Bronchial epithelial cell (primary cell): Measurements from ENCODE around the gene DYNLRB1. TPM values are rescaled to one million over a fixed set of nuclear protein-coding genes. Genes with fewer than 3 reads are reported as not detected.
"Not testable (repeated sequence)": the region's sequence is repeated elsewhere in the genome, so short reads cannot be mapped to it uniquely, and the experiment has no call there.

Experiments
- DNase-seq: peaks from one replicate; pipeline ENCODE4 v3.0.0-alpha.2; 2010; ENCODE audit warnings: low read depth
- FAIRE-seq: peaks from 2 replicates; lab custom pipeline; 2011; peaks lifted over from hg19 to GRCh38; lab: Jason Lieb, UNC
- H3K27me3 ChIP-seq: 2 replicates; pipeline ENCODE4 v1.5.1; 2011; ENCODE audit warnings: low read length; ENCODE audit not compliant: control insufficient read depth, insufficient read depth
- H3K36me3 ChIP-seq: 2 replicates; pipeline ENCODE4 v1.5.1; 2011; ENCODE audit warnings: low read length; ENCODE audit not compliant: control insufficient read depth, insufficient read depth
- H3K4me3 ChIP-seq: 2 replicates; pipeline ENCODE4 v1.5.1; 2011; ENCODE audit warnings: mild to moderate bottlenecking, low read depth, low read length, control low read depth
- CTCF ChIP-seq: IDR thresholded peaks from 2 replicates; pipeline ENCODE4 v1.5.1; 2011; ENCODE audit warnings: mild to moderate bottlenecking, moderate library complexity, low read length, control low read depth, inconsistent platforms; ENCODE audit not compliant: insufficient read depth, severe bottlenecking
- total RNA-seq: library from RNA; depleted of rRNA; stranded (reverse); fragments of >200 nt; gene quantifications from 2 replicates; pipeline ENCODE4 v1.2.1, GENCODE V29; 2014

DYNLRB1 gene
- total RNA-seq, 1 donor from 2014 or later, result 12.6 TPM

GRCh38 chr20:34493646-34494045 is 22.6 kb upstream of the DYNLRB1 start:
- Histone ChIP-seq H3K4me3 (no peak overlapping the region), H3K36me3 (peaks cover 11% of the 10 kb centered on the region), H3K27me3 (no peaks in the 10 kb centered on the region)
- no peak for TF ChIP-seq CTCF
- FAIRE-seq, result no peak
- no peak for DNase-seq

- peaks cover 6% of the 10 kb centered on the region for H3K36me3 ChIP-seq
- no peak for FAIRE-seq
- H3K4me3 ChIP-seq, result no peak overlapping the region
- no peaks in the 10 kb centered on the region for H3K27me3 ChIP-seq
- TF ChIP-seq CTCF, result no peak
- DNase-seq, result no peak
Measured at GRCh38 chr20:34495307-34495706, 20.9 kb upstream of the DYNLRB1 start.

- TF ChIP-seq CTCF, result no peak
- H3K36me3 ChIP-seq, result peaks cover 5% of the 10 kb centered on the region
- H3K27me3 ChIP-seq, result no peaks in the 10 kb centered on the region
- no peak overlapping the region for H3K4me3 ChIP-seq
- FAIRE-seq, result no peak
- no peak for DNase-seq
Measured at GRCh38 chr20:34495916-34496315, 20.3 kb upstream of the DYNLRB1 start.

GRCh38 chr20:34497596-34497995 is 18.6 kb upstream of the DYNLRB1 start:
- H3K4me3 ChIP-seq, H3K27me3 ChIP-seq, H3K36me3 ChIP-seq, FAIRE-seq: not testable (repeated sequence)
- peak; percentile 38 for DNase-seq

- H3K27me3 ChIP-seq, result no peaks in the 10 kb centered on the region
- H3K4me3 ChIP-seq, result no peak overlapping the region
- no peak for TF ChIP-seq CTCF
- FAIRE-seq (no peak), DNase-seq (no peak)
- no peaks in the 10 kb centered on the region for H3K36me3 ChIP-seq
Measured at GRCh38 chr20:34500823-34501222, 15.4 kb upstream of the DYNLRB1 start.

- DNase-seq (no peak), FAIRE-seq (no peak)
- peaks cover 10% of the 10 kb centered on the region for H3K36me3 ChIP-seq
- H3K4me3 ChIP-seq, result no peak overlapping the region
- TF ChIP-seq CTCF, result no peak
- no peaks in the 10 kb centered on the region for H3K27me3 ChIP-seq
Measured at GRCh38 chr20:34506480-34506879, 9.7 kb upstream of the DYNLRB1 start.
